Smooth muscle cell (in vitro differentiated cells): ENCODE measurements around the gene CBFB. TPM values are rescaled to one million over a fixed set of nuclear protein-coding genes. Genes with fewer than 3 reads are reported as not detected.

ENCODE experiments used
- DNase-seq: peaks from one replicate; lab custom pipeline; 2025; ENCODE audit not compliant: unreplicated experiment; lab: John Stamatoyannopoulos, UW
- H2AFZ ChIP-seq: fragments of 200-600 bp; sonication (generic); 2 replicates; pipeline ENCODE4 v1.6.0; 2016; ENCODE audit warnings: antibody characterized with exemption, low read depth, mild to moderate bottlenecking
- H3F3A ChIP-seq: fragments of 200-600 bp; sonication (generic); 2 replicates; pipeline ENCODE4 v1.6.0; 2017; ENCODE audit warnings: antibody characterized with exemption, low read depth
- H3K27ac ChIP-seq: fragments of 200-600 bp; sonication (generic); 2 replicates; pipeline ENCODE4 v1.5.1; 2016; ENCODE audit warnings: low read depth, mild to moderate bottlenecking
- H3K27me3 ChIP-seq: fragments of 200-600 bp; sonication (generic); 2 replicates; pipeline ENCODE4 v1.6.1; 2016; ENCODE audit warnings: low read depth, mild to moderate bottlenecking
- H3K36me3 ChIP-seq: fragments of 200-600 bp; sonication (generic); 2 replicates; pipeline ENCODE4 v1.5.1; 2016; ENCODE audit warnings: low read depth
- H3K4me1 ChIP-seq: fragments of 200-600 bp; sonication (generic); 2 replicates; pipeline ENCODE4 v1.5.1; 2016; ENCODE audit warnings: low read depth
- H3K4me2 ChIP-seq: fragments of 200-600 bp; sonication (generic); 2 replicates; pipeline ENCODE4 v1.6.0; 2016; ENCODE audit warnings: mild to moderate bottlenecking
- H3K4me3 ChIP-seq: fragments of 200-600 bp; sonication (generic); 2 replicates; pipeline ENCODE4 v1.5.1; 2016; ENCODE audit warnings: mild to moderate bottlenecking
- H3K79me2 ChIP-seq: fragments of 200-600 bp; sonication (generic); 2 replicates; pipeline ENCODE4 v1.6.0; 2016; ENCODE audit warnings: low read depth, mild to moderate bottlenecking
- H3K9ac ChIP-seq: fragments of 200-600 bp; sonication (generic); 2 replicates; pipeline ENCODE4 v1.6.0; 2016; ENCODE audit warnings: low read depth
- H3K9me3 ChIP-seq: fragments of 200-600 bp; sonication (generic); replicated peaks from 2 replicates; pipeline ENCODE4 v1.5.1; 2016; ENCODE audit warnings: low read depth
- H4K20me1 ChIP-seq: fragments of 200-600 bp; sonication (generic); 2 replicates; pipeline ENCODE4 v1.6.0; 2016; ENCODE audit warnings: low read depth
- CTCF ChIP-seq: fragments of 200-600 bp; sonication (generic); IDR thresholded peaks from 2 replicates; pipeline ENCODE4 v1.5.1; 2017; ENCODE audit warnings: borderline replicate concordance, mild to moderate bottlenecking, antibody characterized with exemption; ENCODE audit not compliant: insufficient read depth, poor library complexity, severe bottlenecking
- WGBS: methylation state at CpG from one replicate; pipeline ENCODE4 v1.1.7; 2016; ENCODE audit warnings: low lambda C conversion rate; 5-methylcytosine and 5-hydroxymethylcytosine counted together
- polyA plus RNA-seq: library from polyadenylated mRNA; unstranded; fragments of >200 nt; fragmentation: Nextera tagmentation; extraction: Ambion mirVana; gene quantifications from 2 replicates; pipeline ENCODE4 v1.2.1, GENCODE V29; 2016
- total RNA-seq: library from RNA; depleted of rRNA; stranded (reverse); fragments of >200 nt; gene quantifications from 2 replicates; pipeline ENCODE4 v1.2.3, GENCODE V29; 2014

CBFB gene
- total and polyA plus RNA-seq, 2 experiments from 2014 or later, result 40.2 to 41.1 TPM

DNA sequence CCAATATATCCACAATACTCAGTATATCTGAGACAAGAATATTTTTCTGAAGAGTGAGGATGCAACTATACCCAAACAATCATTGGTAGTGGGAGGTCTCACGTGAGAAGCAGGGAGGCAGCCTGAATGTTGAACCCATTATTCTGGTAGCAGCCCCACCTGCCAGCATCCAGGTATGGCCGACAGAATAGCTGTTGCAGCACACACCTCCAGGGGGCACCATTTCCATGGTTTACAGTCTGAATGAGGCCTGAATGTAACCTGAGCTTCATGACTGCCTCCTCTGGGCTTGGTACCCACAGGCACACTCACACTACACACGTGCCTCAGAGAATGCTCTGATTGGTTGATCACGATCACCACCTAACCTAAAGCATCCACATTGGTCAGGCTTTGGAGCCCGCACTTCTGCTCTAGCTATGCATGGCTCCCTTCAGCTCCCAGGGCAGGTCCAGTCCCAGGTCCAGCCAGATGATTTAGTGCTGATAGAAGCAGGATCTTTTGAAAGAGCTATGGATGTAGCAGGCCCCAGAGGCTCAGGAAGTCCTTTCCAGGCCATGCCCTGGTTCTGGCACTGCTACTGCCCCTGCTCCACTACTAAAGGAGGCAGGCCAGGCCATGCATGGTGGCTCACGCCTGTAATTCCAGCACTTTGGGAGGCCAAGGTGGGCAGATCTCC, 11.0 kb upstream of the CBFB start:
- no peak overlapping the region for H3K4me2 ChIP-seq
- no peak overlapping the region for H3K27ac ChIP-seq
- H3K36me3 ChIP-seq, result no peaks in the 10 kb centered on the region
- H3K4me3 ChIP-seq, result no peak overlapping the region
- no peak overlapping the region for H3K9ac ChIP-seq
- WGBS, result 27% methylated on average over 6 of the region's 6 CpGs
- no peak for DNase-seq
- no peaks in the 10 kb centered on the region for H3K27me3 ChIP-seq
- H3F3A ChIP-seq, result peaks cover 4% of the 10 kb centered on the region
- H3K9me3 ChIP-seq, result no peaks in the 10 kb centered on the region
- TF ChIP-seq CTCF, result peak; percentile 69
- H4K20me1 ChIP-seq, result no peaks in the 10 kb centered on the region
- no peaks in the 10 kb centered on the region for H3K79me2 ChIP-seq
- H2AFZ ChIP-seq, result no peak overlapping the region
- peaks cover 7% of the 10 kb centered on the region for H3K4me1 ChIP-seq

DNA sequence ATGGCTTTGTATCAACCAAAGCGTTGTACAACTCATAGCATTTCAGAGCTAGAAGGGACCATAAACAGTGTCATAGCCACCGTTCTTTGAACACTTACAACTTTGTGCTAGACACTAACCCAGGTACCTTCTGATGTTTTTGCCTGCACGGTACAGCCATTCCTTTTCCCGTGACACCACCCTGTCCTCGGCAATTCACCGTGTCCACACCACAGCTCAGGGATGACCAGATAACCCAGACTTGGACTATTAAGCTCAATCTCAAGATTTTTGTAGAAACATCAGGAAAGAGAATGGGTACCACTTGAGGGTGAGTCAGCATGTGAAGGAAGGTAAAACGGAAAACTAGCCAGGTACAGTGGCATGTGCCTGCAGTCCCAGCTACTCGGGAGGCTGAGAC, 9.8 kb upstream of the CBFB start:
- no peaks in the 10 kb centered on the region for H3K36me3 ChIP-seq
- TF ChIP-seq CTCF, result no peak
- H3K27me3 ChIP-seq, result no peaks in the 10 kb centered on the region
- H2AFZ ChIP-seq, result no peak overlapping the region
- no peak overlapping the region for H3K9ac ChIP-seq
- H3K27ac ChIP-seq, result no peak overlapping the region
- H3K4me2 ChIP-seq, result no peak overlapping the region
- peaks cover 8% of the 10 kb centered on the region for H3K4me1 ChIP-seq
- WGBS, result 95% methylated on average over 8 of the region's 8 CpGs
- H3K4me3 ChIP-seq, result no peak overlapping the region
- H3F3A ChIP-seq, result peaks cover 7% of the 10 kb centered on the region
- H4K20me1 ChIP-seq, result no peaks in the 10 kb centered on the region
- no peaks in the 10 kb centered on the region for H3K79me2 ChIP-seq
- H3K9me3 ChIP-seq, result no peaks in the 10 kb centered on the region
- no peak for DNase-seq

GRCh38 chr16:67021321-67021720, 7.6 kb upstream of the CBFB start:
- Histone ChIP-seq H2AFZ (no peak overlapping the region), H3K79me2 (no peaks in the 10 kb centered on the region), H3K4me1 (peaks cover 8% of the 10 kb centered on the region), H3K9ac (no peak overlapping the region), H3K36me3 (no peaks in the 10 kb centered on the region), H3K4me2 (no peak overlapping the region), H3F3A (peaks cover 7% of the 10 kb centered on the region), H3K27me3 (no peaks in the 10 kb centered on the region), H3K4me3 (no peak overlapping the region), H3K9me3 (no peaks in the 10 kb centered on the region), H3K27ac (no peak overlapping the region), H4K20me1 (no peaks in the 10 kb centered on the region)
- DNase-seq, result no peak
- WGBS, result 90% methylated on average over 3 of the region's 3 CpGs
- TF ChIP-seq CTCF, result no peak
